Smooth muscle cell (in vitro differentiated cells): ENCODE measurements around the gene WIPF2. TPM values are rescaled to one million over a fixed set of nuclear protein-coding genes. Genes with fewer than 3 reads are reported as not detected.
A peak's percentile ranks its signal among the peaks of the same experiment; 100 is the strongest.

ENCODE experiments used
- DNase-seq: peaks from one replicate; lab custom pipeline; 2025; ENCODE audit not compliant: unreplicated experiment; lab: John Stamatoyannopoulos, UW
- H2AFZ ChIP-seq: fragments of 200-600 bp; sonication (generic); 2 replicates; pipeline ENCODE4 v1.6.0; 2016; ENCODE audit warnings: antibody characterized with exemption, low read depth, mild to moderate bottlenecking
- H3F3A ChIP-seq: fragments of 200-600 bp; sonication (generic); 2 replicates; pipeline ENCODE4 v1.6.0; 2017; ENCODE audit warnings: antibody characterized with exemption, low read depth
- H3K27ac ChIP-seq: fragments of 200-600 bp; sonication (generic); 2 replicates; pipeline ENCODE4 v1.5.1; 2016; ENCODE audit warnings: low read depth, mild to moderate bottlenecking
- H3K27me3 ChIP-seq: fragments of 200-600 bp; sonication (generic); 2 replicates; pipeline ENCODE4 v1.6.1; 2016; ENCODE audit warnings: low read depth, mild to moderate bottlenecking
- H3K36me3 ChIP-seq: fragments of 200-600 bp; sonication (generic); 2 replicates; pipeline ENCODE4 v1.5.1; 2016; ENCODE audit warnings: low read depth
- H3K4me1 ChIP-seq: fragments of 200-600 bp; sonication (generic); 2 replicates; pipeline ENCODE4 v1.5.1; 2016; ENCODE audit warnings: low read depth
- H3K4me2 ChIP-seq: fragments of 200-600 bp; sonication (generic); 2 replicates; pipeline ENCODE4 v1.6.0; 2016; ENCODE audit warnings: mild to moderate bottlenecking
- H3K4me3 ChIP-seq: fragments of 200-600 bp; sonication (generic); 2 replicates; pipeline ENCODE4 v1.5.1; 2016; ENCODE audit warnings: mild to moderate bottlenecking
- H3K79me2 ChIP-seq: fragments of 200-600 bp; sonication (generic); 2 replicates; pipeline ENCODE4 v1.6.0; 2016; ENCODE audit warnings: low read depth, mild to moderate bottlenecking
- H3K9ac ChIP-seq: fragments of 200-600 bp; sonication (generic); 2 replicates; pipeline ENCODE4 v1.6.0; 2016; ENCODE audit warnings: low read depth
- H3K9me3 ChIP-seq: fragments of 200-600 bp; sonication (generic); replicated peaks from 2 replicates; pipeline ENCODE4 v1.5.1; 2016; ENCODE audit warnings: low read depth
- H4K20me1 ChIP-seq: fragments of 200-600 bp; sonication (generic); 2 replicates; pipeline ENCODE4 v1.6.0; 2016; ENCODE audit warnings: low read depth
- CTCF ChIP-seq: fragments of 200-600 bp; sonication (generic); IDR thresholded peaks from 2 replicates; pipeline ENCODE4 v1.5.1; 2017; ENCODE audit warnings: borderline replicate concordance, mild to moderate bottlenecking, antibody characterized with exemption; ENCODE audit not compliant: insufficient read depth, poor library complexity, severe bottlenecking
- WGBS: methylation state at CpG from one replicate; pipeline ENCODE4 v1.1.7; 2016; ENCODE audit warnings: low lambda C conversion rate; 5-methylcytosine and 5-hydroxymethylcytosine counted together
- polyA plus RNA-seq: library from polyadenylated mRNA; unstranded; fragments of >200 nt; fragmentation: Nextera tagmentation; extraction: Ambion mirVana; gene quantifications from 2 replicates; pipeline ENCODE4 v1.2.1, GENCODE V29; 2016
- total RNA-seq: library from RNA; depleted of rRNA; stranded (reverse); fragments of >200 nt; gene quantifications from 2 replicates; pipeline ENCODE4 v1.2.3, GENCODE V29; 2014

WIPF2 gene
- total and polyA plus RNA-seq, 2 experiments from 2014 or later = 6.7 to 13.9 TPM

- Histone ChIP-seq H3K4me1 (peaks cover 70% of the 10 kb centered on the region), H4K20me1 (peaks cover 7% of the 10 kb centered on the region), H3K4me3 (no peak overlapping the region), H3K4me2 (peak overlapping the region; percentile 51), H3K9me3 (no peaks in the 10 kb centered on the region), H3K79me2 (peaks cover 14% of the 10 kb centered on the region), H3K27me3 (no peaks in the 10 kb centered on the region), H3K27ac (no peak overlapping the region), H2AFZ (no peak overlapping the region), H3K36me3 (no peaks in the 10 kb centered on the region), H3K9ac (no peak overlapping the region), H3F3A (peaks cover 21% of the 10 kb centered on the region)
- 71% methylated on average over 7 of the region's 7 CpGs for WGBS
- no peak for TF ChIP-seq CTCF
- no peak for DNase-seq
Observed at GRCh38 chr17:40312131-40312731, 93.1 kb downstream of the WIPF2 start.

GRCh38 chr17:40312893-40313667, 94.0 kb downstream of the WIPF2 start:
- DNase-seq = no peak
- H3K4me2 ChIP-seq = peak overlapping the region; percentile 51
- 72% methylated on average over 4 of the region's 4 CpGs for WGBS

GRCh38 chr17:40313668-40314583, 94.8 kb downstream of the WIPF2 start:
- Histone ChIP-seq H4K20me1 (peaks cover 14% of the 10 kb centered on the region), H3K9me3 (no peaks in the 10 kb centered on the region), H3K27me3 (no peaks in the 10 kb centered on the region), H3K4me2 (peak overlapping the region; percentile 51), H3K79me2 (peaks cover 22% of the 10 kb centered on the region), H3K36me3 (no peaks in the 10 kb centered on the region), H2AFZ (no peak overlapping the region), H3K9ac (no peak overlapping the region), H3K4me3 (no peak overlapping the region), H3F3A (peaks cover 13% of the 10 kb centered on the region), H3K4me1 (peaks cover 65% of the 10 kb centered on the region), H3K27ac (peak overlapping the region; percentile 62)
- no peak for TF ChIP-seq CTCF
- 48% methylated on average over 5 of the region's 7 CpGs for WGBS
- DNase-seq = no peak

More at GRCh38 chr17:40312893-40313667, 94.0 kb downstream of the WIPF2 start:
- no peak overlapping the region for H3K27ac ChIP-seq
- H3K79me2 ChIP-seq = peaks cover 14% of the 10 kb centered on the region
- peaks cover 7% of the 10 kb centered on the region for H4K20me1 ChIP-seq
- TF ChIP-seq CTCF = no peak
- H2AFZ ChIP-seq = no peak overlapping the region
- no peak overlapping the region for H3K9ac ChIP-seq
- H3K36me3 ChIP-seq = no peaks in the 10 kb centered on the region
- no peaks in the 10 kb centered on the region for H3K27me3 ChIP-seq
- H3K4me3 ChIP-seq = no peak overlapping the region
- no peaks in the 10 kb centered on the region for H3K9me3 ChIP-seq
- H3K4me1 ChIP-seq = peaks cover 68% of the 10 kb centered on the region
- H3F3A ChIP-seq = peaks cover 13% of the 10 kb centered on the region
